ENCODE results near the gene CCDC51. TPM values are rescaled to one million over a fixed set of nuclear protein-coding genes. Genes with fewer than 3 reads are reported as not detected.

Gene CCDC51
- total and polyA plus RNA-seq, 2 experiments from 2014 or later, result 20.8 to 24.1 TPM

DNA sequence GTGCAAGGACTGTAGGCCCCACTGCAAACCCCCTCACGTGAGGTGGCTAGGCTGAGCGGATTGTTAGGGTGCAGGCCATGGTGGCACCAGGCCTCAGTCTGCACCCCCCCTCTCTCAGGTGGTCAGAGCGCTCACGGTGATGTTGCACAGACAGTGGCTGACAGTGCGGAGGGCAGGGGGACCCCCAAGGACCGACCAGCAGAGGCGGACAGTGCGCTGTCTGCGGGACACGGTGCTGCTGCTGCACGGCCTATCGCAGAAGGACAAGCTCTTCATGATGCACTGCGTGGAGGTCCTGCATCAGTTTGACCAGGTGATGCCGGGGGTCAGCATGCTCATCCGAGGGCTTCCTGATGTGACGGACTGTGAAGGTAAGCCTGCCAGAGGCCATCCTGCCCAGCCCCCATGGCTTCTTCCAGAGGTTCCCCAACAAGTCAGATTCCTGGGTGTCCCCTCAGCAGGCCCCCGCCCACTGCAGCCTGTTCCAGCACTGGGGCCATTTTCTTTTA, 24.8 kb upstream of the CCDC51 start (continued):
- TF ChIP-seq, protein P1, sequence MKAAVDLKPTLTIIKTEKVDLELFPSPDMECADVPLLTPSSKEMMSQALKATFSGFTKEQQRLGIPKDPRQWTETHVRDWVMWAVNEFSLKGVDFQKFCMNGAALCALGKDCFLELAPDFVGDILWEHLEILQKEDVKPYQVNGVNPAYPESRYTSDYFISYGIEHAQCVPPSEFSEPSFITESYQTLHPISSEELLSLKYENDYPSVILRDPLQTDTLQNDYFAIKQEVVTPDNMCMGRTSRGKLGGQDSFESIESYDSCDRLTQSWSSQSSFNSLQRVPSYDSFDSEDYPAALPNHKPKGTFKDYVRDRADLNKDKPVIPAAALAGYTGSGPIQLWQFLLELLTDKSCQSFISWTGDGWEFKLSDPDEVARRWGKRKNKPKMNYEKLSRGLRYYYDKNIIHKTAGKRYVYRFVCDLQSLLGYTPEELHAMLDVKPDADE (IDR thresholded peaks at IDR 0.05), result no peak
- TF ChIP-seq, protein P2, sequence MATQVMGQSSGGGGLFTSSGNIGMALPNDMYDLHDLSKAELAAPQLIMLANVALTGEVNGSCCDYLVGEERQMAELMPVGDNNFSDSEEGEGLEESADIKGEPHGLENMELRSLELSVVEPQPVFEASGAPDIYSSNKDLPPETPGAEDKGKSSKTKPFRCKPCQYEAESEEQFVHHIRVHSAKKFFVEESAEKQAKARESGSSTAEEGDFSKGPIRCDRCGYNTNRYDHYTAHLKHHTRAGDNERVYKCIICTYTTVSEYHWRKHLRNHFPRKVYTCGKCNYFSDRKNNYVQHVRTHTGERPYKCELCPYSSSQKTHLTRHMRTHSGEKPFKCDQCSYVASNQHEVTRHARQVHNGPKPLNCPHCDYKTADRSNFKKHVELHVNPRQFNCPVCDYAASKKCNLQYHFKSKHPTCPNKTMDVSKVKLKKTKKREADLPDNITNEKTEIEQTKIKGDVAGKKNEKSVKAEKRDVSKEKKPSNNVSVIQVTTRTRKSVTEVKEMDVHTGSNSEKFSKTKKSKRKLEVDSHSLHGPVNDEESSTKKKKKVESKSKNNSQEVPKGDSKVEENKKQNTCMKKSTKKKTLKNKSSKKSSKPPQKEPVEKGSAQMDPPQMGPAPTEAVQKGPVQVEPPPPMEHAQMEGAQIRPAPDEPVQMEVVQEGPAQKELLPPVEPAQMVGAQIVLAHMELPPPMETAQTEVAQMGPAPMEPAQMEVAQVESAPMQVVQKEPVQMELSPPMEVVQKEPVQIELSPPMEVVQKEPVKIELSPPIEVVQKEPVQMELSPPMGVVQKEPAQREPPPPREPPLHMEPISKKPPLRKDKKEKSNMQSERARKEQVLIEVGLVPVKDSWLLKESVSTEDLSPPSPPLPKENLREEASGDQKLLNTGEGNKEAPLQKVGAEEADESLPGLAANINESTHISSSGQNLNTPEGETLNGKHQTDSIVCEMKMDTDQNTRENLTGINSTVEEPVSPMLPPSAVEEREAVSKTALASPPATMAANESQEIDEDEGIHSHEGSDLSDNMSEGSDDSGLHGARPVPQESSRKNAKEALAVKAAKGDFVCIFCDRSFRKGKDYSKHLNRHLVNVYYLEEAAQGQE (IDR thresholded peaks at IDR 0.05; ENCODE audit: unreplicated experiment), result no peak
- no peak for TF ChIP-seq NANOG (IDR thresholded peaks at IDR 0.05; ENCODE audit: borderline replicate concordance)

DNA sequence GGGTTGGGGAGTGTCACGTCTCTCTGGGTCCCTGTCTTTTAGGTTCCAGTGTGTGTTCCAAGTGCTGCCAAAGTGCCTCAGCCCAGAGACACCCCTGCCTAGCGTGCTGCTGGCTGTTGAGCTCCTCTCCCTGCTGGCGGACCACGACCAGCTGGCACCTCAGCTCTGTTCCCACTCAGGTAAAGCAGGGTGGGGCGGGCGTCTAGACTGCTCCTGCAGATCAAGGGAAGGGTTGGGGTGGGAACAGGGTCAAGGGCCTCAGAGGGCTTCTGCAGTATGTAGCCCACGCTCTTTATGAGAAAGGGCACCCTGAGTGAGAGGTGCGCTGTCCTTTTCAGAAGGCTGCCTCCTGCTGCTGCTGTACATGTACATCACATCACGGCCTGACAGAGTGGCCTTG, 23.8 kb upstream of the CCDC51 start:
- peaks cover 31% of the 10 kb centered on the region for H3K36me3 ChIP-seq (ENCODE audit: insufficient read depth)
- Mint-ChIP-seq H3K36me3 (ENCODE audit: low read depth) (peaks cover 48% of the 10 kb centered on the region), H3K9me3 (no peaks in the 10 kb centered on the region), H3K4me1 (peaks cover 25% of the 10 kb centered on the region), H3K27me3 (ENCODE audit: insufficient read depth, low read depth, poor library complexity) (peaks cover 10% of the 10 kb centered on the region), H3K27ac (no peak overlapping the region), H3K4me3 (no peak overlapping the region)
- H3K79me2 ChIP-seq (replicated peaks; ENCODE audit: insufficient read depth), result no peaks in the 10 kb centered on the region
- no peak overlapping the region for H3K4me3 ChIP-seq
- H3F3A ChIP-seq (replicated peaks; ENCODE audit: low read depth), result peaks cover 9% of the 10 kb centered on the region; the same call in 1 of the 2 replicates
- H2AFZ ChIP-seq, result no peak overlapping the region
- H4K20me1 ChIP-seq (replicated peaks; ENCODE audit: insufficient read depth), result no peaks in the 10 kb centered on the region; the same call in none of the 2 replicates
- H3K4me2 ChIP-seq, result no peak overlapping the region
- no peaks in the 10 kb centered on the region for H3K9me2 ChIP-seq (ENCODE audit: insufficient read depth)
- DNase-seq (ENCODE audit: low spot score) (no peak), ATAC-seq (no peak)
- H3K27ac ChIP-seq (ENCODE audit: low read depth), result peak overlapping the region; percentile 39; the same call in 1 of the 2 replicates
- no peaks in the 10 kb centered on the region for H3K27me3 ChIP-seq (ENCODE audit: insufficient read depth)
- no peaks in the 10 kb centered on the region for H3K4me1 ChIP-seq (ENCODE audit: insufficient read depth)
- TF ChIP-seq ZNF331 (CRISPR knock-in tag; IDR thresholded peaks at IDR 0.05; ENCODE audit: low read depth) (no peak), ZNF114 (CRISPR knock-in tag; IDR thresholded peaks at IDR 0.05) (no peak), POLR2AphosphoS5 (IDR thresholded peaks at IDR 0.05; ENCODE audit: low read depth) (no peak), JUNB (IDR thresholded peaks at IDR 0.05; ENCODE audit: unreplicated experiment) (no peak)
- TF ChIP-seq, protein P3, sequence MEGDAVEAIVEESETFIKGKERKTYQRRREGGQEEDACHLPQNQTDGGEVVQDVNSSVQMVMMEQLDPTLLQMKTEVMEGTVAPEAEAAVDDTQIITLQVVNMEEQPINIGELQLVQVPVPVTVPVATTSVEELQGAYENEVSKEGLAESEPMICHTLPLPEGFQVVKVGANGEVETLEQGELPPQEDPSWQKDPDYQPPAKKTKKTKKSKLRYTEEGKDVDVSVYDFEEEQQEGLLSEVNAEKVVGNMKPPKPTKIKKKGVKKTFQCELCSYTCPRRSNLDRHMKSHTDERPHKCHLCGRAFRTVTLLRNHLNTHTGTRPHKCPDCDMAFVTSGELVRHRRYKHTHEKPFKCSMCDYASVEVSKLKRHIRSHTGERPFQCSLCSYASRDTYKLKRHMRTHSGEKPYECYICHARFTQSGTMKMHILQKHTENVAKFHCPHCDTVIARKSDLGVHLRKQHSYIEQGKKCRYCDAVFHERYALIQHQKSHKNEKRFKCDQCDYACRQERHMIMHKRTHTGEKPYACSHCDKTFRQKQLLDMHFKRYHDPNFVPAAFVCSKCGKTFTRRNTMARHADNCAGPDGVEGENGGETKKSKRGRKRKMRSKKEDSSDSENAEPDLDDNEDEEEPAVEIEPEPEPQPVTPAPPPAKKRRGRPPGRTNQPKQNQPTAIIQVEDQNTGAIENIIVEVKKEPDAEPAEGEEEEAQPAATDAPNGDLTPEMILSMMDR (conservative IDR thresholded peaks at IDR 0.05; ENCODE audit: low read depth in 2 of 2), result no peak
- TF ChIP-seq, protein P4, sequence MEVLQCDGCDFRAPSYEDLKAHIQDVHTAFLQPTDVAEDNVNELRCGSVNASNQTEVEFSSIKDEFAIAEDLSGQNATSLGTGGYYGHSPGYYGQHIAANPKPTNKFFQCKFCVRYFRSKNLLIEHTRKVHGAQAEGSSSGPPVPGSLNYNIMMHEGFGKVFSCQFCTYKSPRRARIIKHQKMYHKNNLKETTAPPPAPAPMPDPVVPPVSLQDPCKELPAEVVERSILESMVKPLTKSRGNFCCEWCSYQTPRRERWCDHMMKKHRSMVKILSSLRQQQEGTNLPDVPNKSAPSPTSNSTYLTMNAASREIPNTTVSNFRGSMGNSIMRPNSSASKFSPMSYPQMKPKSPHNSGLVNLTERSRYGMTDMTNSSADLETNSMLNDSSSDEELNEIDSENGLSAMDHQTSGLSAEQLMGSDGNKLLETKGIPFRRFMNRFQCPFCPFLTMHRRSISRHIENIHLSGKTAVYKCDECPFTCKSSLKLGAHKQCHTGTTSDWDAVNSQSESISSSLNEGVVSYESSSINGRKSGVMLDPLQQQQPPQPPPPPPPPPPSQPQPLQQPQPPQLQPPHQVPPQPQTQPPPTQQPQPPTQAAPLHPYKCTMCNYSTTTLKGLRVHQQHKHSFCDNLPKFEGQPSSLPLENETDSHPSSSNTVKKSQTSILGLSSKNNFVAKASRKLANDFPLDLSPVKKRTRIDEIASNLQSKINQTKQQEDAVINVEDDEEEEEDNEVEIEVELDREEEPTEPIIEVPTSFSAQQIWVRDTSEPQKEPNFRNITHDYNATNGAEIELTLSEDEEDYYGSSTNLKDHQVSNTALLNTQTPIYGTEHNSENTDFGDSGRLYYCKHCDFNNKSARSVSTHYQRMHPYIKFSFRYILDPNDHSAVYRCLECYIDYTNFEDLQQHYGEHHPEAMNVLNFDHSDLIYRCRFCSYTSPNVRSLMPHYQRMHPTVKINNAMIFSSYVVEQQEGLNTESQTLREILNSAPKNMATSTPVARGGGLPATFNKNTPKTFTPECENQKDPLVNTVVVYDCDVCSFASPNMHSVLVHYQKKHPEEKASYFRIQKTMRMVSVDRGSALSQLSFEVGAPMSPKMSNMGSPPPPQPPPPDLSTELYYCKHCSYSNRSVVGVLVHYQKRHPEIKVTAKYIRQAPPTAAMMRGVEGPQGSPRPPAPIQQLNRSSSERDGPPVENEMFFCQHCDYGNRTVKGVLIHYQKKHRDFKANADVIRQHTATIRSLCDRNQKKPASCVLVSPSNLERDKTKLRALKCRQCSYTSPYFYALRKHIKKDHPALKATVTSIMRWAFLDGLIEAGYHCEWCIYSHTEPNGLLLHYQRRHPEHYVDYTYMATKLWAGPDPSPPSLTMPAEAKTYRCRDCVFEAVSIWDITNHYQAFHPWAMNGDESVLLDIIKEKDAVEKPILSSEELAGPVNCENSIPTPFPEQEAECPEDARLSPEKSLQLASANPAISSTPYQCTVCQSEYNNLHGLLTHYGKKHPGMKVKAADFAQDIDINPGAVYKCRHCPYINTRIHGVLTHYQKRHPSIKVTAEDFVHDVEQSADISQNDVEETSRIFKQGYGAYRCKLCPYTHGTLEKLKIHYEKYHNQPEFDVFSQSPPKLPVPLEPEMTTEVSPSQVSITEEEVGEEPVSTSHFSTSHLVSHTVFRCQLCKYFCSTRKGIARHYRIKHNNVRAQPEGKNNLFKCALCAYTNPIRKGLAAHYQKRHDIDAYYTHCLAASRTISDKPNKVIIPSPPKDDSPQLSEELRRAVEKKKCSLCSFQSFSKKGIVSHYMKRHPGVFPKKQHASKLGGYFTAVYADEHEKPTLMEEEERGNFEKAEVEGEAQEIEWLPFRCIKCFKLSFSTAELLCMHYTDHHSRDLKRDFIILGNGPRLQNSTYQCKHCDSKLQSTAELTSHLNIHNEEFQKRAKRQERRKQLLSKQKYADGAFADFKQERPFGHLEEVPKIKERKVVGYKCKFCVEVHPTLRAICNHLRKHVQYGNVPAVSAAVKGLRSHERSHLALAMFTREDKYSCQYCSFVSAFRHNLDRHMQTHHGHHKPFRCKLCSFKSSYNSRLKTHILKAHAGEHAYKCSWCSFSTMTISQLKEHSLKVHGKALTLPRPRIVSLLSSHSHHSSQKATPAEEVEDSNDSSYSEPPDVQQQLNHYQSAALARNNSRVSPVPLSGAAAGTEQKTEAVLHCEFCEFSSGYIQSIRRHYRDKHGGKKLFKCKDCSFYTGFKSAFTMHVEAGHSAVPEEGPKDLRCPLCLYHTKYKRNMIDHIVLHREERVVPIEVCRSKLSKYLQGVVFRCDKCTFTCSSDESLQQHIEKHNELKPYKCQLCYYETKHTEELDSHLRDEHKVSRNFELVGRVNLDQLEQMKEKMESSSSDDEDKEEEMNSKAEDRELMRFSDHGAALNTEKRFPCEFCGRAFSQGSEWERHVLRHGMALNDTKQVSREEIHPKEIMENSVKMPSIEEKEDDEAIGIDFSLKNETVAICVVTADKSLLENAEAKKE (CRISPR knock-in tag; IDR thresholded peaks at IDR 0.05), result no peak

All from GM23338 (cell line).